Spleen (tissue), 7 donors: ENCODE data around the gene PILRB.

Experiments
- CTCF ChIP-seq, 11 experiments: fragments of 200-600 bp in 7 of 11; fragments of 450-650 bp in 4 of 11; sonication (generic) in 4 of 11; IDR thresholded peaks in 8 of 11; conservative IDR thresholded peaks in 3 of 11; 1 replicate in 7 of 11; 2 replicates in 4 of 11; pipeline versions ENCODE4 v1.4.0 to v1.8.0; 2016 to 2021; ENCODE audit warnings: antibody characterized with exemption in 11 of 11, inconsistent platforms in 4 of 11, mild to moderate bottlenecking in 1 of 11
- POLR2A ChIP-seq, 3 donors: fragments of 450-650 bp; IDR thresholded peaks; one replicate each; pipeline ENCODE4 v1.5.1; 2017; ENCODE audit warnings: antibody characterized with exemption in 3 of 3, mild to moderate bottlenecking in 1 of 3
- POLR2AphosphoS5 ChIP-seq, 3 donors: sonication (generic); formaldehyde crosslinking; IDR thresholded peaks; one replicate each; pipeline ENCODE4 v1.5.1; 2017; ENCODE audit warnings: antibody characterized with exemption in 3 of 3
- donor health status: DM: no; HTN: no; CAD: no; lungs with moderate emphysema.
- donor health status: DM: no; HTN: no; CAD: no.
- donor health status: DM: no; HTN: no; CAD: no.

GRCh38 chr7:100373261-100373831 is 15.4 kb downstream of the PILRB start, which contains the start of gene PILRA:
- TF ChIP-seq CTCF (IDR thresholded peaks at IDR 0.05 in 8 of 11, conservative IDR thresholded peaks at IDR 0.05 in 3 of 11) (no peak), POLR2A (IDR thresholded peaks at IDR 0.05) (no peak), POLR2AphosphoS5 (IDR thresholded peaks at IDR 0.05) (peak; percentile 57 to 75 (median 60))
